Measurements from ENCODE around the gene TNS3.
A peak's percentile ranks its signal among the peaks of the same experiment; 100 is the strongest.

The TNS3 gene

DNA sequence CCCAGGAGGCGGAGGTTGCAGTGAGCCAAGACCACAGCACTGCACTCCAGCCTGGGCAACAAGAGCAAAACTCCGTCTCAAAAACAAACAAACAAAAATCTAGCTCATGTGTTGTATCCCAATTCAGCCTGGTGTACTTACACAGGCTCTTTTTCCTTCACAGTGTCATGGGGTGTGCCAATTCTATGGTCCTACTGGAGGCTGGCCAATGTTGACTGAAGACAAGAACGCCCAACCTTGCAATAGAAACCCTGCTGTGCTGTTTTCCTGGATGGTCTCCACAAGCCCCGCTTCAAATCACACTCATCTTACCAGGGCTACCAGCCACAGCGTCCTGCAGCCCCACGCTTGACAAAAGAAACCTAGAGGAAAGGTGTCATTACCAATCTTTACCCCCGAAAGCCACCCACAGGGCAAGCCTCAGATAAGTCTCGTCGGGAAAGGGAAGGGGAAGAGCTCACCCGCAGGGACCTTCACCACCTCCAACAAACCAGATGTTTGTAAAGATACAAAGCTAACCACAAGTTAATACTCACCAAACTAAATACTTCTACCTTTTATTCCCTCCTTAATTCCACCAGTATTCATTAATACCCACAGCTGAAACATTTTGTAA, 64.8 kb downstream of the TNS3 start:
- no peak for DNase-seq
- no peak for TF ChIP-seq GATA1 (IDR thresholded peaks at IDR 0.05; ENCODE audit: low read depth, low read length)
- no peak for TF ChIP-seq POLR2A (IDR thresholded peaks at IDR 0.05; ENCODE audit: low read length)

DNA sequence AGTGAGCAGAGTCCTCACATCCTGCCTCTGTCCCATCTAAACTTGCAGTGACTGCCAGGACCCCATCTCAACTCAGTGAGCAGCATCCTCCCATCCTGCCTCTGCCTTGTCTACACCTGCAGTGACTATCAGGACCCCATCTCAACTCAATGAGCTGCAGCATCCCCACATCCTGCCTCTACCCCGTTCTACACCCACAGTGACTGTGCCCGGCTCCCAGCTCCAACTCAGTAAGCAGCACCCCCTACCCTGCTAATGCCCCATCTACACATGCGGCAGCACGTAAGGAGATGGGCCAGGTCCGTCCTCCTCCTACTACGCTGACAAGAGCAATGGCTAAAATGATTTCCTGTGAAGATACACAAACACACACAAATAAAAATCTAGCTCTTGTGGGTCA, 65.5 kb downstream of the TNS3 start:
- DNase-seq = no peak
- TF ChIP-seq GATA1 (IDR thresholded peaks at IDR 0.05; ENCODE audit: low read depth, low read length) (no peak), POLR2A (IDR thresholded peaks at IDR 0.05; ENCODE audit: low read length) (no peak)

DNA sequence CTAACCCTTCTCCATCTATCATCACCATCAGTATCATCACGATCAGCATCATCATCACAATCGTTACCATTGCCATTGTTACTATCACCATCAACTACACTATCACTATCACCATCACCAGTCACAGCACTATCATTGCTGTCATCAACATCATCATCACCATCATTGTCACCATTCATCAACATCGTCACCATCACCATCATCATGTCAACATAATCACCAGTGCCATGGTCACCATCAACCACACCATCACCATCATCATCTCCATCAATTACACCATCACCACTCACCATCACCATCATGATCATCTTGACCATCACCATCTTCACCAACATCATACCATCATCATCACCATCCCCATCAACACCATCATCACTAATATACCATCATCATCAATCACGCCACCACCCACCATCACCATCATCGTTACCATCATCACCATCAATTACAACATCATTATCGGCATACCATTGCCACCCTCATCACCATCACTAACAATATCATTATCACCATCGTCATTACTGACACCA, 66.5 kb downstream of the TNS3 start:
- no peak for DNase-seq
- no peak for TF ChIP-seq GATA1 (IDR thresholded peaks at IDR 0.05; ENCODE audit: low read depth, low read length)
- TF ChIP-seq POLR2A (IDR thresholded peaks at IDR 0.05; ENCODE audit: low read length) = no peak

DNA sequence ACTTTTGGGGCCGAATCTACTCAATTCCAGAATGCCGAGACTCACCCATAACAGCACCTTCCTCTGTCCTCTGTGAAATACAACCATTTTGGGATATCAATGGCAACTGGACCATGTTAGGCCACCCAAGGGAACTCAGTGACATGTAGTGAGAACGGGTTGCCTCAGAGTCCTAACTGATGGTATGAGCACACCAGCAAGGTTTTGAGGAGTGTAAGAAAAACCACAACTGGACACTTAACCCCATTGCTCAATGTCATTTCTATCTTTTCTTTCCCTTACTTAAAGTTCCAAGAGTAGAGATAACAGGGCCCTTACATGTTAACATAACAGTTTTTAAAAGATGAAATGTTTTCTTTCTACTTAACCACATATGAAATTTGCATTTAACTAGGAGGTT, 67.1 kb downstream of the TNS3 start:
- no peak for DNase-seq
- TF ChIP-seq POLR2A (IDR thresholded peaks at IDR 0.05; ENCODE audit: low read length) = no peak
- no peak for TF ChIP-seq GATA1 (IDR thresholded peaks at IDR 0.05; ENCODE audit: low read depth, low read length)

DNA sequence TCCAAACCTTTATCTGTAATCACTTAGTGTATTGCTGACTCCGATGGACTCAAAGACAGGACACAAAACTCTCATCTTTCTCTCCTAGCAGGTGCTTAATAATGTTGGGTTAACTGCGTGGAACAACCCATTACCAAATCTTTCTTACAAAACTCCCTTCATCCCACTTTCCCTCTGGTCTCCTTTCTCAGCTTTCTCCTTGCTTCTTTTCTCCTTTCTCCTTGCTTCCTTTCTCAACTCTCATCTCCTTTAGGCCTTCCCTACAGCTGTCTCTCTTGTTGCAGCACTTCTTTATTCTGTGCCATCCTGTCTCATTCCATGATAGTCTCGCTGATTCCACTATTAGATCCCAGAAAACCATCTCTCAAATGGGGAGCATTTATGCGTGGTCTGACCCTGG, 67.5 kb downstream of the TNS3 start:
- DNase-seq = no peak
- no peak for TF ChIP-seq POLR2A (IDR thresholded peaks at IDR 0.05; ENCODE audit: low read length)
- no peak for TF ChIP-seq GATA1 (IDR thresholded peaks at IDR 0.05; ENCODE audit: low read depth, low read length)

DNA sequence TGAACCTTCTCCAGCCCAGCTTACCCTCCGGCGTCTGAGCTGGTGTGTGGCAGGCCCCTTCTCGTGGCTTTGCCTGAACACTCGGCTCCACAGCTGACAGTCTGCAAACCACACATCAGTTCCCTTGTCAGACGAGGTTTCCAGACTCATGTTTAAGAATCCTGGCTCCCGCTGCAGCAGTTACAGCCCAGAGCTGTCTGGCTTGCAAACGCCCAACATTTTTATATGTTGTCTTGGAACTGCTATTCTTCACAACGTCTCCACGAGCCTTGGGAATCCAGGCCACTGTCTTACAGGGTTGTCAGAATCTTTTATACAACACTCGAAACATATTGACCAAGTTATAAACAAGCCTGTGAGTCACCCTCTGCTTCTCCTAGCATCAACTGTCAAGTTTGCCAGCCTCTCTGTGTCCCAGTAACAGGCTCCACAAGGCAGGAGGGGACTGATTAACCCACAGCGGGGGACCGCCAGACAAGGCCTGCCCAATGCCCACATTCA, 68.1 kb downstream of the TNS3 start:
- DNase-seq = no peak
- TF ChIP-seq POLR2A (IDR thresholded peaks at IDR 0.05; ENCODE audit: low read length) (no peak), GATA1 (IDR thresholded peaks at IDR 0.05; ENCODE audit: low read depth, low read length) (no peak)

DNA sequence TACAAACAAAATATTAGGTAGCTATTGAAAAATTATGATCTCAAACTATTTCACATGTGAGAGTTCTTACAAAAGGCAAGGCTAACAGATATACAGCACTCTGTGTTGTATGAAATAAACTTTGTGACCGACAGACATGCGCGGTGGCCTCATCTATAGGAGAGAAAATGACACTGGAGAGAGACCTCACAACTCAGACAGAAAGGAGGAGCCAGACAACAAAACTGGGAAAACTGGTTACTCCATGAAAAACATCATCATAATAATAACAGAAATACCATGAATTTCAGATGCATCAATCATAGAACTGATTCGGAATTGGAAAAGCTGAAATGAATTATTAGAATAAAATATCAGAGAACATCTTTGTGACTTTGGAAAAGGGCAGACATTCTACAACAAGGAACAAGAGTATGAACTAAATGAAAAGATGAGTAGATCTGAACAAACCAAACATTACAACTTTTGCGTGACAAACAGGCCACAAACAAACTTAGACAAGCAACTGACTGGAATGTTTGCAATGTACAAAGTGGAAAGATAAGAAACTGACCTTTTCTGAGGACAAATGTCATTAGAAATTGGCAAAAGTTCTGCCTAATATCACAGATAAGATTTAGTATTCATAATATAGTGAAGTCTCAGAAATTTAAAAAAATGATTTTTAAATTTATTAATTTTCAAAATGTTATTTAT, 69.3 kb downstream of the TNS3 start:
- TF ChIP-seq GATA1 (IDR thresholded peaks at IDR 0.05; ENCODE audit: low read depth, low read length) = no peak
- no peak for TF ChIP-seq POLR2A (IDR thresholded peaks at IDR 0.05; ENCODE audit: low read length)
- DNase-seq = no peak

DNA sequence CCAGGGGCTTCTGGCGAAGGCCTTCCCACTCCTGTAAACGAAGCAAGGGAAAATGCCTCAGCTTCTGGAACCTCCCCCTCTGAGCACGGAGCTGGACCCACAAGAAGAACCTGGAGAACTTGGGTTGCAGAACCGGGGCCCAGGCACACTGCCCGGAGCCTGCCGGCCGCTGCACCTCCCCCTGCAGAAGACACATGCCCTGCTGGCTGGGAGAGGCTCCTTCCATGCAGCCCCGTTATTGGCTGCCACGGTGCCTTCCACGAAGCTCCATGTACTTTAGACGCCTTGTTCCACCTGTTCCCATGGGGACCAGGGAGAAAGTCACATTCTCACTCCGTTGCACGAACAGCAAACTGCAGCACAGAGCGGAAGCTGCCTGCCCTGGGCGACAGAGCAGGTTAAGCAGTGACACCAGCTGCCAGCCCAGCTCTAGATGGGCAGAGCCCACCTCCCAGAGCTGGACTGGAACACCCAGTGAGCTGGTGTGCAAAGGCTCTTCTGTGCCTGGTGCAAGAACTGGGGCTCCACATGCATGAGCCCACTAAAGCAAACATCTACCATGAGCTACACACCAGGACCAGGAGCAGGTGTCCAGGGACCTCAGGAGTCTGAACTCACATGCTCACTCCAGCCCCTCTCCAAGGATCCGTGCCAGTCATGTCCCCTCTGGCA, 70.1 kb downstream of the TNS3 start:
- TF ChIP-seq GATA1 (IDR thresholded peaks at IDR 0.05; ENCODE audit: low read depth, low read length) (no peak), POLR2A (IDR thresholded peaks at IDR 0.05; ENCODE audit: low read length) (no peak)
- DNase-seq = no peak

DNA sequence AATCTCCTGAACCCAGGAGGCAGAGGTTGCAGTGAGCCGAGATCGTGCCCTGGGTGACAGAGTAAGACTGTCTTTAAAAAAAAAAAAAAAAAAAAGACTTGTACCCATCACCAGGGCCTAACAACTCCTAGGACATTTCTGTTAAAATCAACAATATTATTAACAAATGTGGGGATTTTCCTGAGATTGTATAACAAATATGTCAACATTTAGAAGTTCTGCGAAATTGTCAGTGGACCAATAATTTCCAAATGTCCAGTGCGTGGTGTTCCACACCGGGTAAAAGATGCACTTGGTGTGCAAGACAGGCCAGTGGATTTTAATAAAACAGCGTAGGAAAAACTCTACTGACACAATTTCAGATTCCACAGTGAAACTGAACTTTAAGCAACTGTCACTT, 71.1 kb downstream of the TNS3 start:
- TF ChIP-seq POLR2A (IDR thresholded peaks at IDR 0.05; ENCODE audit: low read length) (no peak), GATA1 (IDR thresholded peaks at IDR 0.05; ENCODE audit: low read depth, low read length) (no peak)
- no peak for DNase-seq

DNA sequence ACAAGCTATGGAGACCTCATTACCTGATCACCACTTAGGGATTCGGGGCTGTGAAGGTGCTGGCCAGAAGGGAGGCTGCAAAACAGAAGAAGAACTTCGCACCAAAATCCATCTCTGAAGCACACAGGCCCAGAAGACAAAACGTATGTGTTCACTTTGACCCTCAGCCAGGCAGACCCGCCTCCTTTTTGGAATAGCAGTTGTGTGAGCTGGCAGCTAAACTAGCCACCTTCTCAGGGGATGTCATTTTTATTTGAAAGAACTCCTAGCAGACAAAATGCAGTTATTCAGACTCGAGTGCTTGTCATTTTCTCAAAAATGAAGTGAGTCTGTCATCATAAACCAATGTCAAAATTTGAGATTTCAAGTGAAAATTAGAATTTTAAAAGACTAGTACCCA, 71.7 kb downstream of the TNS3 start:
- TF ChIP-seq POLR2A (IDR thresholded peaks at IDR 0.05; ENCODE audit: low read length) (no peak), GATA1 (IDR thresholded peaks at IDR 0.05; ENCODE audit: low read depth, low read length) (no peak)
- DNase-seq = no peak

DNA sequence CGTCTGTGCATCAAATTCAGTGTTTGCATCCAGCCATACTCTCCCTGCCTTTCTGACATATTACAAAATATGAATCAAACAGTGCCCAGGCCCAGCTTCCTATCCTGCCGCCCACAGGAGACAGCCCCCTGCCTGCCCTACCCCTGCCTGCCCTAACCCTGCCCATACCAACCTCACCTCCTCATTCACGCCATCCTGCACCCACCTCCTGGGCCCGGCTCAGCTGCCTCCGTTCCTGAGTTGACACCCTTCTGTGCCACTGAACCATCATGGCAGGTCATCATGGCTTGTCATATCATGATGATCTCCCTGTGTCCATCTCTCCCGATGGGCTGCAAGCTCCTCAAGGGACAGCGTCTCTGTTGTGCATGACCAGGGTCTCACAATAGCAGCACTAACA, 72.3 kb downstream of the TNS3 start:
- no peak for DNase-seq
- TF ChIP-seq GATA1 (IDR thresholded peaks at IDR 0.05; ENCODE audit: low read depth, low read length) (no peak), POLR2A (IDR thresholded peaks at IDR 0.05; ENCODE audit: low read length) (no peak)

DNA sequence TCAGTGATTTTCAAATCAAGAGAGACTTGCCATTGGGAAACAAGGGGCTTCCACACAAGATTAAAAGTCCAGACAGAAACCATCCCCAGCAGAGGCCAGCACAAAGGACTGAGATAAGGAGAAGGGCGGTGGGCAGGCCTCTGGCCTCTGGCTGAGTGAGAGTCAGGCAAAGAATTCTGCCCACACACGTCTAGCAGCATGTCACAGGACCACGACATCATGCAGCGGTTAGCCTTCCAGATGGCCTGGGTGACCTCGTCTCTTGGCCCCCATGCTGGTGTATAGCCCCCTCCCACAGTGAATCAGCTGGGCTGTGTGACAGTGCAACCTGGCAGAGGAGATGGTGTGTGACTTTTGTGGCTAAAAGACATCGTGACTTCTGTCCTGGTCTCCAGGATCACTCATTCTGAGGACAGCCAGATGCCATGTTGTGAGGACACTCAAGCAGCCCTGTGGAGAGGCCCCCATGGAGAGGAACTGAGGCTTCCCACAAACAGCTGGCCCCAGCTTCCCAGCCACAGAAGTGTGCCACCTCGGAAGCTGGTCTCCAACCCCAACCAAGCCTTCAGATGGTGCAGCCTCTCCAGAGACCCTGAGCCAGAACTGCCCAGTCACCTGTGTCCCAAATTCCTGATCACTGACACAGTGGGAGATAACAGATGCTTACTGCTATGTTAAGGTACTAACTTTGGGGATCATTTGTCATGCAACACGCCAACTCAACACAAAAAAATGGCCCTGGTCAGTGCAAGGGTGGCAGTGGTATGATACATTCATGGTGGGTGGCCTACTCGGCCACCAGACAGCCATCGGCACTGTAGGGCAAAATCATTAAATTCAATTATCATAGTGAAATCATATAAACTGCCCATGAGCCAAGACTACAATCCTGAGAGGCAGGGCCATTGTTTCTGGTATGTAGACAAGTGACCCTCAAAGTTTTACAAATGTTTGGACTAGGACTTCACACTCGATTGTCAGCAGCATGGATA, 73.2 kb downstream of the TNS3 start:
- DNase-seq = peak; percentile 12 to 32
- TF ChIP-seq POLR2A (IDR thresholded peaks at IDR 0.05; ENCODE audit: low read length) (no peak), GATA1 (IDR thresholded peaks at IDR 0.05; ENCODE audit: low read depth, low read length) (no peak)

DNA sequence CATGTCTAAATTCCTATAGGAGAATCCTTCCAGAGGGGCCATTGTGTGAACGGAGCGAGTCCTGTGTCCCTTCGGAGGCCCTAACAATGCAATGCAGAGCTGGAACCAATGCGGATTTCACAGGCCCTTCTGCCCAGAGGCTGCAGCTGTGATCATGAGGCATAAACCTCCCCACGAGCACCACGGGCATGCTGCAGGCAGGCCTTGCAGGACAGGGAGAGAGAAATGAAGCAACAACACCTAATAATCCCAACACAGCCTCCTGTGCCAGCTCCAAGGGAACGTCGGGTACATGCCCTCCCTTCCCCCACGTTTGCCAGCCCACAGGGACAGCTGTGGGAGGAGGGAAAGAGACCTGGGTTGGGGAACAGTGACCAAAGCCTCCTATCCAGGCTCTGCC, 74.4 kb downstream of the TNS3 start:
- no peak for DNase-seq
- TF ChIP-seq POLR2A (IDR thresholded peaks at IDR 0.05; ENCODE audit: low read length) (no peak), GATA1 (IDR thresholded peaks at IDR 0.05; ENCODE audit: low read depth, low read length) (no peak)
